Coronary artery (tissue), 2 donors: ENCODE measurements around the gene VWA5B2.

Source experiments
- DNase-seq: peaks from one replicate; pipeline ENCODE4 v3.0.0-alpha.2; 2017; ENCODE audit warnings: low spot score
- H3K27ac ChIP-seq, 2 donors: fragments of 200-600 bp; sonication (generic); one replicate each; pipeline ENCODE4 v1.5.1; 2016 to 2019
- H3K4me3 ChIP-seq: fragments of 200-600 bp; sonication (generic); 2 replicates; pipeline ENCODE4 v1.5.1; 2016; ENCODE audit warnings: mild to moderate bottlenecking, moderate library complexity
- TF ChIP-seq, protein P1 (sequence below): fragments of 200-600 bp; sonication (generic); IDR thresholded peaks from one replicate; pipeline ENCODE4 v1.5.1; 2019; ENCODE audit warnings: antibody characterized with exemption

Gene VWA5B2

DNA sequence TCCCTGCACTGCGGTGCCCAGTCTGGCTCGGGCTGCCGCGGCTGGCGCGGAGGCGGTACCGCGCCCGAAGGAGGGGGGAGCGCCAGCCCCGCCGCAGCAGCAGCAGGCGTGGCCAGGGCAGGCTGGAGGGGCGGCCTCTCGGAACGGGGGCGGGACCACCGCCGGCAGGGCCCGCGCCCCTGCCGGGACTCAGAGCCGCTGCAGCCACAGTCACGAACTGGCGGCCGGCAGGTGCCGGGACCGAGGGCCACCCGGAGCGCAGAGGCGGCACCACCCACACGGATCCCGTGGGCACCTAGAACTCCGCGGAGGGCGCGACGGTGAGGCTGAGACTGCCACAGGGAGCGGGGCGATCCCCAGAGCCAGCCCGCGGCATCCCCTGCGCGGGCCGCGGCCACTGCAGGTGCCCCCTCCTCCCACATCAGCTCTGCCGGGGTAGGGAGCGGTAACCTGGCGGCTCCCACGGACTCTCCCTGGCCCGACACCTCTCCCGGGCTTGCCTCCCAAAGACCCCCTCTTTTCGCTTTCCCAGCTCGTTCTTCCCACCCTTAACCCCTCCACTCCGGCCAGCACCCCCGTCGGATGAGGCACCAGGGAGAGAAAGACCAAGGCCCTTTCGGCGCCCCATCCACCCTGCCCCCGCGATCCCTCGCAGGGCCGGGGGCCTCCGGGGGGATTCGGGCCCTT lies at the start of gene VWA5B2:
VWA5B2 (plus strand) TSS at position 192 of the 687 bp plus-strand sequence. CDS start 944 bp downstream, outside the sequence.
- Histone ChIP-seq H3K4me3 (peak within 1 kb of the TSS; percentile 73), H3K27ac (no peak within 1 kb of the TSS)
- DNase-seq: no peak
- TF ChIP-seq, protein P1, sequence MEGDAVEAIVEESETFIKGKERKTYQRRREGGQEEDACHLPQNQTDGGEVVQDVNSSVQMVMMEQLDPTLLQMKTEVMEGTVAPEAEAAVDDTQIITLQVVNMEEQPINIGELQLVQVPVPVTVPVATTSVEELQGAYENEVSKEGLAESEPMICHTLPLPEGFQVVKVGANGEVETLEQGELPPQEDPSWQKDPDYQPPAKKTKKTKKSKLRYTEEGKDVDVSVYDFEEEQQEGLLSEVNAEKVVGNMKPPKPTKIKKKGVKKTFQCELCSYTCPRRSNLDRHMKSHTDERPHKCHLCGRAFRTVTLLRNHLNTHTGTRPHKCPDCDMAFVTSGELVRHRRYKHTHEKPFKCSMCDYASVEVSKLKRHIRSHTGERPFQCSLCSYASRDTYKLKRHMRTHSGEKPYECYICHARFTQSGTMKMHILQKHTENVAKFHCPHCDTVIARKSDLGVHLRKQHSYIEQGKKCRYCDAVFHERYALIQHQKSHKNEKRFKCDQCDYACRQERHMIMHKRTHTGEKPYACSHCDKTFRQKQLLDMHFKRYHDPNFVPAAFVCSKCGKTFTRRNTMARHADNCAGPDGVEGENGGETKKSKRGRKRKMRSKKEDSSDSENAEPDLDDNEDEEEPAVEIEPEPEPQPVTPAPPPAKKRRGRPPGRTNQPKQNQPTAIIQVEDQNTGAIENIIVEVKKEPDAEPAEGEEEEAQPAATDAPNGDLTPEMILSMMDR: no peak

DNA sequence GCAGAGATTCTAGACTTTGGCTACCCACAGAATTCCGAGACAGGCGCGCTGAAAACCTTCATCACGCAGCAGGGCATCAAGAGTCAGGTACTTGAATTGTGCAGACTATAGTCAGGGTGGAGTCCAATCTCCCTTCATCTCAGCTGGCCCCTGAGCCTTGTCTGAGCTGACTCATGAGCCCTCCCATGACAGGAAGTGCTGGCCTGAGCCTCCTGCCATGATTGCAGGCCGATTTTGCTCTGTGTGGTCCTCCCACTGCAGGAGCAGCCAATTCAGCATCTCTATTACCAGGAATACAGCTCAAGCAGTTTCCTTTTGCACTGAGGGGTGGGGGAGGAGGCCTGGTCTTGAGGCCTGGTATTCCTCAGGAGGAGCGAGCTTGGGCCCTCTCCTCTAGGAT lies 49.2 kb upstream of the VWA5B2 start:
- H3K4me3 ChIP-seq: no peak overlapping the region
- DNase-seq: no peak
- no peak overlapping the region for H3K27ac ChIP-seq
- TF ChIP-seq, protein P1: no peak

DNA sequence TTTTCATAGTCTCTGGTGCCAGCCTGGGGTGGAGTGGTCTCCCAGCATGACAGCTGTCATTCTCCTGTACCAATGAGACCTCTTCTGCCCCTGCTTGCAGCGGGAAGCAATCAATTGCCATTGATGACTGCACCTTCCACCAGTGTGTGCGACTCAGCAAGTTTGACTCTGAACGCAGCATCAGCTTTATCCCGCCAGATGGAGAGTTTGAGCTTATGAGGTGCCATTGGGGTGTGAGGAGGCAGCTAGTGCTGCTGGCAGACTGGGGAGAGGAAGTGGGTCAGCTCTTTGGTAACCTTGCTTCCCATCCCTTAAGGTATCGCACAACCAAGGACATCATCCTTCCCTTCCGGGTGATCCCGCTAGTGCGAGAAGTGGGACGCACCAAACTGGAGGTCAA lies 47.8 kb upstream of the VWA5B2 start:
- TF ChIP-seq, protein P1: no peak
- DNase-seq: no peak

DNA sequence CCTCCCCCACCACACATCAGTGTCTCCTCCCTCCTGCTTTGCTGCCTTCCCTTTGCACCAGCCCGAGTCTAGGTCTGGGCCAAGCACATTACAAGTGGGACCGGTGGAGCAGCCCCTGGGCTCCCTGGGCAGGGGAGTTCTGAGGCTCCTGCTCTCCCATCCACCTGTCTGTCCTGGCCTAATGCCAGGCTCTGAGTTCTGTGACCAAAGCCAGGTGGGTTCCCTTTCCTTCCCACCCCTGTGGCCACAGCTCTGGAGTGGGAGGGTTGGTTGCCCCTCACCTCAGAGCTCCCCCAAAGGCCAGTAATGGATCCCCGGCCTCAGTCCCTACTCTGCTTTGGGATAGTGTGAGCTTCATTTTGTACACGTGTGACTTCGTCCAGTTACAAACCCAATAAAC lies 45.7 kb upstream of the VWA5B2 start:
- DNase-seq: no peak
- no peak overlapping the region for H3K27ac ChIP-seq

More for the DNA sequence above, 47.8 kb upstream of the VWA5B2 start:
- Histone ChIP-seq H3K4me3 (no peak overlapping the region), H3K27ac (no peak overlapping the region)

DNA sequence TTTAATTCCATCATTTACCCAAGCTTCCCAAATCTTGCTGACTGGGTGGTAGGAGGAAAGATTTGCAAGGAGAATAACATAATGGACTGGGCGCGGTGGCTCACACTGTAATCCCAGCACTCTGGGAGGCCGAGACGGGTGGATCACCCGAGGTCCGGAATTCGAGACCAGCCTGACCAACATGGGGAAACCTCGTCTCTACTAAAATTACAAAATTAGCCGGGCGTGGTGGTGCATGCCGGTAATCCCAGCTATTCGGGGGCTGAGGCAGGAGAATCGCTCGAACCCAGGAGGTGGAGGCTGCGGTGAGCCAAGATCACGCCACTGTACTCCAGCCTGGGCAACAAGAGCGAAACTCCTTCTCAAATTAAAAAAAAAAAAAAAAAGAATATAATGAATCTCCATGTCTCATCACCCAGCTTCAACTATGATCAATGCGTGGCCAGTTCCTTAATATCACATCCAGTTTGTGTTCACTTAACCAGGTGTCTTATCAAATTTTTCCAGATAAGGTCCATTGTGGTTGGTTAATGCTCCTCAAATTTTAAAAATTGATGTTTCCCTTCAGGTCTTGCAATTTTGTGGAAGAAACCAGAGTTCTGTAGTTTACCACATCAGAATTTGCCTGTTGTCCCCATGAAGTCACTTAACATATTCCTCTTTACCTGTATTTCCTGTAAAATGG lies 44.7 kb upstream of the VWA5B2 start:
- TF ChIP-seq, protein P1: no peak
- DNase-seq: no peak
- Histone ChIP-seq H3K27ac (peak overlapping the region; percentile 91 to 93), H3K4me3 (no peak overlapping the region)

More for the DNA sequence above, 45.7 kb upstream of the VWA5B2 start:
- no peak overlapping the region for H3K4me3 ChIP-seq
- TF ChIP-seq, protein P1: no peak

DNA sequence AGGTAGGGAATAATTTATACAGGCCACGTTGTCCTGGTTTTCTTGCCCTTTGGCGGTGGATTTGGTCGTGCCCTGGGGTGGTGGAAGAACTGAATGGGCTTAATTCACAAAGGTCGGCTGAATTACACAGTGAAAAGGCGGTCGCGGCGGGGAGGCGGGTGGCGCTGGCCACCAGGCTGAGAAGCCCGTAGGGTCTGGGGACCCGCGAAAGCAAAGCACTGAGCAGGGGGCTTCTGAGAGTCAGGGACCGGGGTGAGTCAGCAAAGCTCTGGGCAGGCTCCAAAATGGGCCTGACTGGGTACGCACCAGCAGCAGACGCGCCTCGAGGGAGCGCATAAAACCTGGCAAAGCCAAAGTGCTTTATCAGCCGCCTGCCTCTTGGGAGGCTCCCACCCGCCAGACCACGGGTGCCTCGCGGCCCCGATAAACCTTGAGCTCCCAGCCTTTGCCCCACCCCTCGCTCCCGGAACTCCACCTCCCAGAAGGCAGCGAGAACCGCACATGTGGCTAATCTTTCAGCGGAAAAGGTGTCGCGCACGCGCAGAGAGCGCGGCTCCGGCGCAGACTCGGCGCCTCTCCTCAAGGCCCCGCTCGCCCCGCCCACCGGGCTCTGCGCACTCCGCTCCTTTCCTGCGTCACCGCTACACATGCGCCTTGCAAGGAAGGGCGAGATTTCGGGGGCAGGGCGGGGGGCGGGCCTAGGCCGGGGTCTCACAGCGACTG lies 43.8 kb upstream of the VWA5B2 start:
- Histone ChIP-seq H3K4me3 (peak overlapping the region; percentile 98), H3K27ac (peak overlapping the region; percentile 91 to 93)
- peak; percentile 100 for DNase-seq
- TF ChIP-seq, protein P1: no peak
